IPS DF 4.7 (cell line): ENCODE measurements around the gene PPP1R11.
"Not testable (repeated sequence)": the region's sequence is repeated elsewhere in the genome, so short reads cannot be mapped to it uniquely, and the experiment has no call there.

ENCODE experiments used
- DNase-seq: peaks from one replicate; pipeline ENCODE4 v3.0.0-alpha.2; 2013; ENCODE audit warnings: low spot score; ENCODE audit errors: extremely low read depth

Gene PPP1R11

DNA sequence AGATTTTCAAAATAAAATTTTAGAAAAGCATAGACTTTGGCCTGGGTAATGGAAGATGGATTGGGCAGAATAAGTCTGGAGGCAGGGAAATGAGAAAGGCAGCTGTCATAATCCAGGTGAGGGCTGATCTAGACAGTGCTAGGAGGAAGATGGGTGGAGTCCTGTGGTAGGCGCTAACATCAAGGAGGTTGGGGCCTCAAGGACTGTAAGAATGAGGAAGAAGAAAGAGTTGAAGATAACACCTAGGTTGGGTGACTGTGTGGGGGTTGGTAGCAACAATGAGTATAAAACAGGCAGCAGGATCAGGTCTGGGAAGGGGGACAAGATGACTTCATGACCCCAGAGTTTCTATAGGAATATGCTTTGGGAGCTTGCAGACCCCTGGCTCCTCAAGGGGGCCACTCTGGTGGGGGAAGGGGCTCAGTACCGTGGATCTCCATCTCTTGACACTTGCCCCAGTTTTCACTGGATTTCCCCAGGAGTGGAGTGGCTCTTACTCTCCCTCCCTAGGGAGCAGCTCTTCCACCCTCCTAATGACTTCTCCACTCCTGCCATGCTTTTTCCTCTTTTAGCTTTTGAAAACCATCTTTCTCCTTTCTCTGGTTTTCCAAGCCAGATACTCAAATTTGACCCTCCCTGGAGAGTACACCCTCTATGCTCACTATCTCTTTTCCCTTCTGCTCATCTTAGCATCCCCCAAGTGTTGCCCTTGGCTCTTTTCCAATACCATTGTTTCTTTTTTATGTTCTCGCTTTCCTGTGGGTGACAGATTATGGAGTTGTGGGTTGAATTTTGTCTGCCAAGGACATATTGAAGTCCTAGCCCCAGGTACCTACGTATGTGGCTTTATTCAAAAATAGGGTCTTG, 31.1 kb downstream of the PPP1R11 start:
- DNase-seq, result no peak

DNA sequence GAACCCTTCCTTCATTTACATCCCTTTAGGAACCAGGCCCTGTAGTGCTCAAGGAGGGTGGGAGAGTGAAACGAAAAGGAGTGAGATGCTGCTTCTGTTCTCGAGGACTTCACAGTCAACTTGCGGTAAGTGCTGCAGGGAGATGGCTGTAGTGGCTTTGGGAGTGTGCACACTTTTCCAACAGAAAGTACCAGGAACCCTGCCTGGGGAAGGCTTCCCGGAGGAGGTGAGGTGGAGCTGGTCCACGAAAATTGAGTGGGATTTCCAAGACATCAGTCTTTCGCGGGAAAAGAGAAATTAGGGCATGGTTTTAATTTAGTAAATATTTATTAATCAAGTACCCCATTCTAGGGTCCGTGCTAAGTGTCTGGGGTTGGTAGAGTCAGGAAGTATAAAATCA, 33.2 kb downstream of the PPP1R11 start:
- no peak for DNase-seq

- no peak for DNase-seq
These were observed 33.8 kb downstream of the PPP1R11 start for GRCh38 chr6:30100585-30101443.

DNA sequence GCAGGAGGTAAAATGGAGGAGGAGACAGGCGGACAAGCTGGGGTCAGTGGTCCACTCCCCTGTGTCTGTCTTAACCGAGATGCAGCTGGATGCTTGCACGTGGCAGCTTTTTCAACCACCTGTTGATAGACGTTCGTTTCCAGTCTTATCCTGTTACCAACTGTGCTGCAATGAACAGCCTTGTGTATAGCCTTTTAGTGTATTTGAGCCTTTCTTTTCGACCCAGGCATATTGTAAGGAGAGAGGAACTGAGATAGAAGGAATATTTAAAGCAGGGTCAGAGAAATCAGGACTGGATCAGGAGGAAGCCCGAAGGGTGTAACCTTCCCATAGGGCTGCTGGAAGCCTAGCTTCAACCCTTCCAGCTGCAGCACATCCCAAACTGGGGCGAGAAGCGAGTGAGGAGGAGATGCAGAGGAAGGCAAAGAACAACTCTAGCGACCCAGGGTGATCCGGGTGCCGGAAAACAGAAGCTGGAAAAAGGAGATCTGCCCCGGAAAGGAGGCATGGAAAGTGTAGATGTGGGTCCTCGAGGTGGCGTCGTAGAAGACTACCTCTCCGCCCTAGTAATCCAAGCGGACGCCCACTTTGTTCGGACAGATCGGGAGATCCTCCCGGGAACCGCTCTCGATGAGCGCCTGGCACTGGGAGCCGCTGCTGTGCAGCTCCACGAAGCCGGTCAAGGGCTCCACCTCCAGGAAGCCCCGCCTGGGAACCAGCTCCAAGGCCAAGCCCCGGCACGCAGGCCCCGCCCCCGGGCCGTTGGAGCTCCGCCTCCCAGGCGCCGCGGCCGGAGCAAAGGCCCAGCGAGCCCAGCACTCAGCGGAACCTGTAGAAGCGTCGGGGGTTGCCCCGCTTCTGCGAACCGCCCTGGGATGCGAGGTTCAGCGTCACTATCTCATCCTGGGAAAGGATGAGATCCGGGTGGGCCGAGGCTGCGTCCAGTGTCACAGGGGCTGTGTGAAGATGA, 34.7 kb downstream of the PPP1R11 start:
- DNase-seq, result no peak

DNA sequence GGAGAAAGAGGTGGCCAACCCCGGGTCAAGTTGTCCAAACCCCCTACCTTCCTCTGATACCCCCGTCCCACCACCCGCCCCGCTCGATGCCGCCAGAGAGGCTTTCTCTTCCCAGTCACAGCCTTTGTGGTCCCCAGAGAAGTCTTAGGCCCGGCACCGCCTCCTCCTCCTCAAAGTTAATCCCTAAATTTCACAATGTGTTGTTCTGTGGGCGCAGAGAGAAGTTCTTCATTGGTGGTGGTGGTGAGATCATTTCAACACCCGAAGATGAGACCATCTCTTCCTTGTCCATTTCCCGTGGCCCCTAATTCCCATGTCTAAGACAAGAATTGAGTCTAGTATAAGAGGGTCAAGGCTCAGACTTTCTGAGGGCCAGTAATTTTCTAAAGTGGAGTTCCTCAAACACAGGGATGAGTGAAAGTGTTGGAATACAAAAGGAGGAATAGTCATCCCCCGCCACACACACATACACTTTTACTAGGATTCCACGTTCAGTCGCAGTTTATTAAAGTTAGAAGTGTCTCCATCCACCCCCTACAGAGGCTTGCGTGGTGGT, 35.5 kb downstream of the PPP1R11 start:
- no peak for DNase-seq

DNA sequence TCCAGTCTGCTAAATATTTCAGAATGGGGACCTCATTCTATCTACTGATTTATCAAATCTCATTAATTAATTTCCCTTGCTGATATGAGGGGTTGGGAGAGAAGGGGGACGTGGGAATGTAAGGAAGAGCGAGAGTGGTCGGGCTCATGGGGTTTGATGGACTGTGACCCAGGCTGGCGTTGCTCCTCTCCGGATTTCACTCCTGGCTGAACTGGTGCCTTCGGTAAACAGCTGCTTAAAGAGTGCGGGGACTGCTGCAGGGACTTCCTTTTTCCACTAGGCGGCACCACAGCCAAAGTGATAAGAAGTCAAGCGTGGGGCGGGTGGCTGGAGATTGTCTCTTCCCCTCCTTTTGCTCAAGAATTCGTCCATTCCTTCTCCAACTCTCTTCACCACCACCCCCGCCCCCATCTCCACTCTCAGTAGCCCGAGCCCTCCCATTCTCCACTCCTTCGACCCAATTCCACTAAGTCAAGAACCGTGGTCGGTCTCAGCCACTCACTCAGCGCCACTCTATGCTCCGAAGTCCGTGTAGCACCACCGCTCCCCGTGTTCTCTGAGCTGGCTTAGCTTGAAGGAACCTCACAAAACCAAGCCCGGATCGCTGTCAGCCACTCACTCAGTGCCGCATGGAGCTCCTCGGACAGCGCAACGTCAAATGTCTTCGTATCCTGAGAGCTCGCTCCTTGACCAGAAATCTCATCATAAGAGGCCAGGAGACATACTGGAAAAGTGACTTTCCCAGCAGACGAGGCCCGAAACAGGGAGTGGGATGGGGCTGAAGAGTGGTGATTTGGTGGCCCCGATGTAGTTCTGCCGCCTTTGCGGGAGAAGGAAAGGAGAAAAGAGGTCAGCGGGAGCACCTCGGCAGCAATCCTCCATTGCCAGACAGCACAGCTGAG, 36.2 kb downstream of the PPP1R11 start:
- DNase-seq, result no peak

DNA sequence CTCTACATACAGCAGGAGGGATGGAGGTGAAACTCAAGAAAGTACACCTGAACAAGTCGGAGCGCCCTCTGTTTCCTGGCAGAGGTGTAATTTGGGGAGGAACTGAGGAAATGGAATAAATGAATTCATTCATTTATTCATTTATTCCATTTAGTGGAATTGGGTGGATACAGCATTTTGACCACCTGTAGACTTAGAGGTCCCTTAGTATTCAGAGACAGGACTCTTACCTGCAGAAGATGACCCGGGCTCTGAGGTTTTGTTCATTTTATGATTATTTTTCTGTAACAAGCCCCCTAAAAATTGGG, 36.8 kb downstream of the PPP1R11 start:
- no peak for DNase-seq

DNA sequence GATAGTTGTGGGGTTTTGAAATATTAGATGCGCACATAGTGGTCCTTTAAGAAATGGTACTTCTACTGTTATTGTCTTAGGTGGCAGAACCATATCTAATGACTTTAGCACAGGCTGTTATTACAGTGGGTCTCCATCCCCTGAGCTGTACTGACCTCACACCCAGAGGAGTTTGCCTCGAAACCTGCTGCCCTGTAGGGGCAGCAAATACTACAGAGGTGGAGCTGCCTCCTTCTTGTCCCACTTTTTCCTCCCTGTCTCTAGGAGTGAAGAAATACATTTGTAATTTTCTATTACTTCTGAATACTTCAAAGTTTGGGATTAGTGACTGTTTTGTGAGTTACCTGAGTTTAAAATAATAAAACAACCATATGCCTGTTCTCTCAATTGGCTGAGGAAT, 37.7 kb downstream of the PPP1R11 start:
- DNase-seq, result no peak

GRCh38 chr6:30111266-30111856, 44.4 kb downstream of the PPP1R11 start:
- no peak for DNase-seq

DNA sequence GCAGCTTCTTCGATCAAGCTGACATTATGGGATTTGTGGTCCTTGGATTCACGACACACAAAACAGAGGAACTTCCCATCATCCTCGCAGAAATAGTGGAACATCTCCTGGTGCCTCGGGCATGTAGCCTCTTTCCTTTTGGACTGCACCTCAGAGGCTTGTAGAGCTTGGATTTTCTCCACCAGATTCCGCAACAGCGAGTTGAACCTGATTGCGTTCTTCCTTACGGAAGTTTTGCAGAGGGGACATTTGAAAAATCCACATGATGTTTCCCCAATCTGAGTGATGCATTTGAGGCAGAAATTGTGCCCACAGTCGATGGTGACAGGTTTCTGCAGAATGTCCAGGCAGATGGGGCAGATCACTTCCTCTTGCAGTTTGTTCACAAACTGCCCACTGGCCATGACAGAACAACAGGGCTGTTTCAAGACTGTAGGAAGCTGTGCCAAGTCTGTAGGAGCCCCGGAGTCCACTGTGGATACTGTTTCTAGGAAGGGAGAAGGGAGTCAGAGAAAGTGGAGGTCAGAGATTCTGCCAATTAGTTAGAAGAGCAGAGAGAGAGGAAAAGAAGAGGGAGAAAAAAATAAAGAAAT, 45.5 kb downstream of the PPP1R11 start:
- no peak for DNase-seq

DNA sequence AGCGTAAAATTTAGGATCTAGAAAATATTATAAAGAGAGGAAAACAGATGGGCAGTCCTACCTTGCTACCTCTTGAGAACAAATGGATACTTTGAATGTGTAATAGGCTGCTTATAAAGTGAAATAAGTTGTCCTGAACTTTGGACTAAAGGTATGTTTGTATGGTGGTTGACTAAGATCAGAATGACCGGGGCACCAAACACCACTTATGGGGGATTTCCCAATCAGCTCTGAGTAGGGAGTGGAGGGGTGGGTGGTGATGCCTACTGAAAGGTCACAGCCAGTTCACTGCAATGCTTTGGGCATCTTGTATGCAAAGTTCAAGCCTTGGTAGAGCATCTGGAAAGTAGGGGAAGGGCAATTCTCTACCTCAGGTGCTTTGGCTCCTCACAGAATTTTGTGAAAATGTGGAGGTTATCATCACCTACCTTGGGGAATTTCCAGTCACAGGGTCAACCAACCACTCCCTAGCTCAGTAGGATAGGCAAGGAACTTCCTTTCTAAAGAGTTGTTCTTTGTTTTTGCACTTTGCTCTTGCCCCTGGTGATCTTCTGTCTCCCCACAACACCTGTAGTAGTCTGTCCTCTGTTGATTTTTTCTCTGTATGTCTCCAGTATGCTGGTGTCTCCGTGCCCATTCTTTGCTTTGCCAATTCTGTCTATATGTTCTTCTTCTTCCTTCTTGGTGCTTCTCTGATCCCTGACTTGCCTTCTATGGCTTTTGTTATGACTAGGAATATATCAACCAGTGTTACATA, 46.2 kb downstream of the PPP1R11 start, which contains the start of gene TRIM31:
Gene TRIM31 (minus strand): TSS at position 88 of the 757 bp plus-strand sequence. CDS start 285 bp downstream, outside the sequence.
- DNase-seq, result no peak

GRCh38 chr6:30113841-30114240, 46.8 kb downstream of the PPP1R11 start:
- DNase-seq, result no peak

GRCh38 chr6:30116724-30117123, 49.7 kb downstream of the PPP1R11 start:
- DNase-seq, result no peak

- DNase-seq, result not testable (repeated sequence)
These were observed 51.7 kb downstream of the PPP1R11 start for GRCh38 chr6:30118691-30119090.
